Measurements from ENCODE around the gene TSPAN4.

TSPAN4 gene

GRCh38 chr11:803770-804598 is 38.7 kb upstream of the TSPAN4 start:
- in situ Hi-C loops (cut with HindIII; ENCODE audit: low sequenced_read_pairs) = no loop called here

DNA sequence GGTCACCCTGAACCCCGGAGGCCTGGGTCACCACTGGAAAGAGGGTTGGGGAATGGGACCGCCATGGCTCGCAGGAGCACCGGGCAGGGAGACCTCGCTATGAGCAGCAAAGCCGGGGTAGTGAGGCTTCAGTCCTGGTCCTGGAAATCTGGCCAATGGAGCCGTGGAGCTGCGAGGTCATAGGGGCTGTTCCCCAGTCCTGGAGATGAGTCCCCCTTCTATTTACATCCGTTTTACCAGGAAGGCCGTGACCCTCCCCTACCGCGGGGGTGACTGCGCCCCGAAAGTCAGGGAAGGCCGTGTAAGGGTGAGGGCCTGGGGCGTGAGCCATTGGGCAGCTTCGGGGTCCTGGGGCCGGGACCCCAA is 38.1 kb upstream of the TSPAN4 start:
- in situ Hi-C loops (cut with HindIII; ENCODE audit: low sequenced_read_pairs) = no loop called here

- in situ Hi-C loops (cut with HindIII; ENCODE audit: low sequenced_read_pairs) = no loop called here
Observed at GRCh38 chr11:808427-809286, 34.0 kb upstream of the TSPAN4 start.

DNA sequence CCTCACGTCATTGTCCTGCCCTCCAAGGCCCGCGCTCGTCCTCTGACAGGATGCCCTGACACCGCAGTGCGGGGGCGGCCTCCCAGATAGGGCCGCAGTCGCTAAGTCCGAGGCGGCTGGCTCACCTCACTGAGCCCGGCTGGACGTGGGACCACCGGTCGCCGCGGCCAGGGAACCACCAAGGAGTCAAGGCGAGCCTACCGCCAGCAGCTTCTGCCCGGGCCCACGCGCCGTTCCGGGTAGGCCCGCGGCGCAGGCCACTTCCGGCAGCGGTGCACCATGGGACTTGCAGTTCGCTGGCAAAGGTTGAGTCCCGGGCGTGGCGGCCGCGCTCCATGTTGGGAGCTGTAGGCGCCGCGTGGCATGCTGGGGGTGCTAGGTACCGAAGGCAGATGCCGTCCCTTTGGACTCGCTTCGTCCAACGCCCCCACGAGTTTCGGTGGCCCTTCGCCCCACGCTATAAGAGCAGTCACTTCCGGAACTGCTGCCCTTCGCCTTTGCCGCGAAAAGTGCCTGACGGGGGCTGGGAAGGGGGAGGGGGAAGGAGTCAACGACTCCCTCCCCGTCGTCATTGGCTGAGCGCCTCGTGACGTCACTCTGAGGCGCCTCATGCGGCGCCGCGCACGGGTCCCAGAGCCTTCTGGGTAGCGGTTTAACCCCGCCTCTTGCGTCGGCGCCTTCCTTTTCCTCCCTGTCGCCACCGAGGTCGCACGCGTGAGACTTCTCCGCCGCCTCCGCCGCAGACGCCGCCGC is 33.2 kb upstream of the TSPAN4 start, which contains the start of gene RPLP2:
TSS of gene RPLP2 (plus strand) at position 681 of the 753 bp plus-strand sequence. CDS start 268 bp downstream, outside the sequence.
- in situ Hi-C loops (cut with HindIII; ENCODE audit: low sequenced_read_pairs) = loop anchor here (10.0 kb wide), 1 partner anchor 105 kb away; the partner anchor contains the start of gene CHID1

- in situ Hi-C loops (cut with HindIII; ENCODE audit: low sequenced_read_pairs) = loop anchor here (10.0 kb wide), 1 partner anchor 105 kb away; the partner anchor contains the start of gene CHID1
Observed at GRCh38 chr11:810040-810567, 32.5 kb upstream of the TSPAN4 start.

- in situ Hi-C loops (cut with HindIII; ENCODE audit: low sequenced_read_pairs) = loop anchor here (10.0 kb wide), 1 partner anchor 103 kb away; the partner anchor contains the start of gene CHID1
Observed at GRCh38 chr11:811446-812245, 31.0 kb upstream of the TSPAN4 start.

DNA sequence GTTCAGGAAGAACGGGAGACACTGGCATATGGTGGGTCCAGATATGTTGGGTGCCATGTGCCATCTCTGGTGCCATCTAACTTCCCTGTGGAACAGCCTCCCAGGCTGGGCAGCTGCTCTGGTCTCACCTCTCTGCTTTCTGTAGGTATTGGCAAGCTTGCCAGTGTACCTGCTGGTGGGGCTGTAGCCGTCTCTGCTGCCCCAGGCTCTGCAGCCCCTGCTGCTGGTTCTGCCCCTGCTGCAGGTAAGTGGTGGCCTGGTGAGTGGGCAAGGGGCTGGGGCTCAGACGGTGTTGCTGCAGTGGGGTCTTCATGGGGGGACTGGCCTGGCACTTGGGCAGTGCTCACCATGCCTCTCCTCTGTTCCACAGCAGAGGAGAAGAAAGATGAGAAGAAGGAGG is 30.3 kb upstream of the TSPAN4 start:
- in situ Hi-C loops (cut with HindIII; ENCODE audit: low sequenced_read_pairs) = loop anchor here (10.0 kb wide), 1 partner anchor 102 kb away; the partner anchor contains the start of gene CHID1

DNA sequence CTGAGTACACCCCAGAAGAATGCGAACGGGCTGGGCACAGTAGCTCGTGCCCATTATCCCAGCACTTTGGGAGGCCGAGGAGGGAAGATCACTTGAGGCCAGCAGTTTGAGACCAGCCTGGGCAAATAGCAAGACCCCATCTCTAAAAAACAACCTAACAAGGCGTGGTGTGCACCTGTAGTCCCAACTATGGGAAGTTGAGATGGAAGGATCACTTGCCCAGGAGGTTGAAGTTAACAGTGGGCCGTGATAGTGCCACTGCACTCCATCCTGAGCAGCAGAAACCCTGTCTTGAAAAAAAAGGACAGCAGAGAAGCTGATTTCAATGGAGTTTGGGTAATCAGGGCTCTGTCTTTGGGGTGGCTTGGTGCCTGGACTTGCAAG is 29.6 kb upstream of the TSPAN4 start:
- in situ Hi-C loops (cut with HindIII; ENCODE audit: low sequenced_read_pairs) = loop anchor here (10.0 kb wide), 1 partner anchor 102 kb away; the partner anchor contains the start of gene CHID1

GRCh38 chr11:813456-814096 is 29.1 kb upstream of the TSPAN4 start:
- in situ Hi-C loops (cut with HindIII; ENCODE audit: low sequenced_read_pairs) = loop anchor here (10.0 kb wide), 1 partner anchor 101 kb away; the partner anchor contains the start of gene CHID1

DNA sequence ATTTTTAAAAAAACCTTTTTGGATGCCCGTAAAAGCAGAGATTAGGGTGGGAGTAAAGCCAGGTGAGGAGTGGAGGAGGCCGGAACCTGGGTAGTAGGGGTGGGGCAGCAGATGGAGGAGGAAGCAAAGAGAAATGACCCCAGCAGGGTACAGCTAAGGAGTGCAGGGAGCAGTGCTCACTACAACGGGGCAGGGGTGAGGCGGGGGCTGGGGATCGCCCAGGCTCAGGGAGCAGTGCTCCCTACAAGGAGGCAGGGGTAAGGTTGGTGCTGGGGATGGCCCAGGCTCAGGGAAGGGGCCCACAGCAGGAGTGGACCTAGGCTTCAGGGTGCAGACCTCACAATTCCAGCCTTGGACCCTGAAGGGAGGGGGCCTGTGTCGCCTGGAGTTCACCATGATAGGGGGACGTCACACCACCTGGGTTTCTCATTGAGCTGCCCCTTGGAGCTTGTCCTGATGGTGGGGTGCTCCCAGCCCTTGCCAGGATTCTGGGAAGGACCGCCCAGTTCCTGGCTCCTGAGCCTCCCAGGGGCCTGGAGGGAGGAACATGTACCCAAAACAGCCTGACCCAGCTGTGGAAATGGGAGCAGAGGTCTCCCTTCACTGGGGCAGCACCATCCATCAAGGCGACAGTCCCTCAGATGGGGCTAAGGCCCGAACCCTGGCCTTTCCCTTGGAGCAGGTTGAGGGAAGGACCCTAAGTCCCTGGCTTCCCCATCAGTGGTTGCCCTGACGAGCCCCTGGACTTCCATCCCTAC is 26.8 kb upstream of the TSPAN4 start:
- in situ Hi-C loops (cut with HindIII; ENCODE audit: low sequenced_read_pairs) = loop anchor here (10.0 kb wide), 1 partner anchor 99 kb away; the partner anchor contains the start of gene CHID1

DNA sequence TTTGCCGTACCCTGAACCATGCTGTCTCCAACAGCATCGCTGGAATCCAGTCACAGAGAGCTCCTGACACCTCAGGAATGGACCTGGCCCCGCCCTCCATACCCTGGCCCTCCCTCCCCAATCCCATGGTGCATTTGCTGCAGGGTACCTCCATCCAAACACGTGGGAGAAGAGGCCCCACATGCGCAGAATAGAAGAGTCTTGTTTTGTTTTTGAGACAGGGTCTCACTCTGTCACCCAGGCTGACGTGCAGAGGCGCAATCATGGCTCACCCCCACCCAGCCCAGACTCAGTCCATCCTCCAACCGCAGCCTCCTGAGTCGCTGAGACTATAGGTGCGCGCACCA is 26.2 kb upstream of the TSPAN4 start:
- in situ Hi-C loops (cut with HindIII; ENCODE audit: low sequenced_read_pairs) = loop anchor here (10.0 kb wide), 1 partner anchor 98 kb away; the partner anchor contains the start of gene CHID1

DNA sequence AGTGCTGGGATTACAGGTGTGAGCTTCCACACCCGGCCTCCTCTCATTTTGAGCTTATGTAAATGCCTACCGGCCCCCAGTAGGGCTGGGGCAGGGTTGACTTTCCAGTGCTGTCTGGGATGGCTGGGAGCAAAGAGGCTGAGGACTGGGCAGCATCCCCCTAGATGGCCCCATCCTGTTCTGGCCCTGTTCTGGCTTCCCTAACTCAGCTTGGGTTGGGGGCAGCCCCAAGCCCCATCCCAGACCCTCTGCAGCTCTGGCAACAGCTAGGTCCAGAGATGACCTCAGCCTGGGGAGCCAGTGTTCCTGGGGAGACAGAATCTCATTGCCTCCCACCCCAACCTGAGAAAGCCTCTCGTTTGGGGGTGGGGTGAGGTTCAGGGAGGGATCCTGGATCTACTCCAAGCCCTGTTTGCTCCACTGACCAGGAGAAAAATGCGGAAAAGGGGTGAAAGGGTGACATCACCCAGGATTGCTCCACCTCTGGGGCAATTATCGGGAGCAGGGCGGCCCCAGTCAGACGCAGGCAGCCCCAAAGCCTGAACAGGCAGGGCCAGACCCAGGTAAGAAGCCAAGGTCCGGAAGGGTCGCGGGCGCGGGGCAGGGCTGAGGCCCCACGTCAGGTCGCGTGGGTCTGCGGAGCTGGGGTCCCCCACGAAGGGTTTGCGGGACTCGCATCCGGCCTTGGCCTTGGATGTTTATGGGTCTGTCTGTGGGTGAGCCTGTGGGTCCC is 24.1 kb upstream of the TSPAN4 start, which contains the start of gene PNPLA2:
TSS of gene PNPLA2 (plus strand) at position 519 of the 733 bp plus-strand sequence. CDS start 805 bp downstream, outside the sequence.
- in situ Hi-C loops (cut with HindIII; ENCODE audit: low sequenced_read_pairs) = loop anchor here (10.0 kb wide), 1 partner anchor 96 kb away; the partner anchor contains the start of gene CHID1

- in situ Hi-C loops (cut with HindIII; ENCODE audit: low sequenced_read_pairs) = loop anchor here (10.0 kb wide), 1 partner anchor 95 kb away; the partner anchor contains the start of gene CHID1
Observed at GRCh38 chr11:819129-819931, 23.3 kb upstream of the TSPAN4 start.

- in situ Hi-C loops (cut with HindIII; ENCODE audit: low sequenced_read_pairs) = loop anchor here (10.0 kb wide), 1 partner anchor 95 kb away; the partner anchor contains the start of gene CHID1
Observed at GRCh38 chr11:819943-820649, 22.6 kb upstream of the TSPAN4 start.

DNA sequence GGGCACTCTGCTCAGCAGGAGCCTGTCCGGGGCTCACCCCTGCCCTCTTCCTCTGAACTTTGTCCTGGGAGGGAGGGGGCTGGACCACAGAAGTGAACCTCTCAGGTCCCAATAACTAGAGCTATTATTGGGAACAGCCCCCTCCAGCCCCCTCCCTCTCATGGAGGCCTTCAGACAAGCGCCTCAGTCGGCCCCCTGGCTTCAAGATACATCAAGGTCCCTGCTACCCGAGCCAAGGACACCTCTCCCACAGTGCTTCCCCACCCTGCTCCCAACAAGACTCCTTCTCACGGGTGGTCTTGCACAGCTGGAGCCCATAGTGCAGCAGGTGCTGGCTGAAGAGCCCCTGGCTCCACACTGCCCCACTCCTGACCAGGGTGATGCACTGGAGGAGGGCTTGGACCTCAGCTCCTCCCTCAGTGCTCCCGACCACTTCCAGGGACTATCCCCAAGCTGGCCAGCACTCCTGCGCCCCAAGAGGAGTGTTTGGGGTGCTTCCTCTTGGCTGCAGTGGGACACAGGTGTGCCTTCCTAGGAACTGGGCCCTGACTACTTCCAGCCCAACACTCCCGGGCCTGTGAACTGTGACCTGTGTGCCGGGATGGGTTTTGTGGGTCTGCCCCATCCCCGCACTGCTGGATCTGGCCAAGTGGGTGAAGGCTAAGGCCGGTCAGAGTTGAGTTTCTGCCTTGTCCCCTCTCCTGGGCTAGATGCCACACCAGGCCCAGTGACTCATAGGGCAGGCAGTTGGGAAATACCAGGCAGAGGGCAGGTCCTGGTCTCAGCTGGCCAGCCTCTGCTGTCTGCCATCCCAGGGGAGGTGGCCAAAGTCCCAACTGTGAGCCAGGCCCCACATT is 21.8 kb upstream of the TSPAN4 start:
- in situ Hi-C loops (cut with HindIII; ENCODE audit: low sequenced_read_pairs) = no loop called here
